Astrocyte of the spinal cord (primary cell): ENCODE results near the gene AOAH.
"Not testable (repeated sequence)": the region's sequence is repeated elsewhere in the genome, so short reads cannot be mapped to it uniquely, and the experiment has no call there.

Source experiments
- DNase-seq: peaks from one replicate; pipeline ENCODE4 v3.0.0; 2011; ENCODE audit warnings: low read depth, low spot score
- H3K4me3 ChIP-seq: 2 replicates; pipeline ENCODE4 v1.5.1; 2011; ENCODE audit warnings: low read depth, mild to moderate bottlenecking, low read length, moderate library complexity
- in situ Hi-C: cut with HindIII; loops from 2 replicates; pipeline ENCODE4 v1.10.0; 2017; ENCODE audit warnings: low sequenced_read_pairs
- TF ChIP-seq, protein P1 (sequence below): IDR thresholded peaks from 2 replicates; pipeline ENCODE4 v1.5.1; 2012; ENCODE audit warnings: low read depth, mild to moderate bottlenecking, low read length, inconsistent platforms

The AOAH gene

DNA sequence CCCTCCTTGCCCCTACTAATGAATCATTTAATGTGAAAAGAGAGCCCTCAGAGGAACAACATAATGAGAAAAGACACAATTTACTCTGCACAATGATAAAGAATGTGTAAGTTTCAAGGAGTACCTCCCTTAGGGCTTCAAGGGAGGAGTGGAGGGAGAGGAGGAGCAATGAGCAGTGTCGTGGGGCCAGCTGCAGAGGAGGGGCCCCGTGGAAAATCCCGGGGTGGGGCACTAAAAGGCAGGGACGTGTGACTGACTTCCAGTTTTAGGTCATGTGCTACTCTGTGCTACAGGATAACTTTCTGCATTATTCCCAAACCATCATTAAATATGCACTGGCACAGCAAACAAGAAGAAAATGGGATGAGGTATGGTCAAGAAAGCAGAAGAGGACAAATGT is 226.5 kb downstream of the AOAH start:
- H3K4me3 ChIP-seq = no peak overlapping the region
- in situ Hi-C loops = no loop called here
- DNase-seq = no peak
- TF ChIP-seq, protein P1, sequence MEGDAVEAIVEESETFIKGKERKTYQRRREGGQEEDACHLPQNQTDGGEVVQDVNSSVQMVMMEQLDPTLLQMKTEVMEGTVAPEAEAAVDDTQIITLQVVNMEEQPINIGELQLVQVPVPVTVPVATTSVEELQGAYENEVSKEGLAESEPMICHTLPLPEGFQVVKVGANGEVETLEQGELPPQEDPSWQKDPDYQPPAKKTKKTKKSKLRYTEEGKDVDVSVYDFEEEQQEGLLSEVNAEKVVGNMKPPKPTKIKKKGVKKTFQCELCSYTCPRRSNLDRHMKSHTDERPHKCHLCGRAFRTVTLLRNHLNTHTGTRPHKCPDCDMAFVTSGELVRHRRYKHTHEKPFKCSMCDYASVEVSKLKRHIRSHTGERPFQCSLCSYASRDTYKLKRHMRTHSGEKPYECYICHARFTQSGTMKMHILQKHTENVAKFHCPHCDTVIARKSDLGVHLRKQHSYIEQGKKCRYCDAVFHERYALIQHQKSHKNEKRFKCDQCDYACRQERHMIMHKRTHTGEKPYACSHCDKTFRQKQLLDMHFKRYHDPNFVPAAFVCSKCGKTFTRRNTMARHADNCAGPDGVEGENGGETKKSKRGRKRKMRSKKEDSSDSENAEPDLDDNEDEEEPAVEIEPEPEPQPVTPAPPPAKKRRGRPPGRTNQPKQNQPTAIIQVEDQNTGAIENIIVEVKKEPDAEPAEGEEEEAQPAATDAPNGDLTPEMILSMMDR = no peak

GRCh38 chr7:36497176-36497575 is 227.1 kb downstream of the AOAH start:
- H3K4me3 ChIP-seq, DNase-seq, in situ Hi-C loops: not testable (repeated sequence)

DNA sequence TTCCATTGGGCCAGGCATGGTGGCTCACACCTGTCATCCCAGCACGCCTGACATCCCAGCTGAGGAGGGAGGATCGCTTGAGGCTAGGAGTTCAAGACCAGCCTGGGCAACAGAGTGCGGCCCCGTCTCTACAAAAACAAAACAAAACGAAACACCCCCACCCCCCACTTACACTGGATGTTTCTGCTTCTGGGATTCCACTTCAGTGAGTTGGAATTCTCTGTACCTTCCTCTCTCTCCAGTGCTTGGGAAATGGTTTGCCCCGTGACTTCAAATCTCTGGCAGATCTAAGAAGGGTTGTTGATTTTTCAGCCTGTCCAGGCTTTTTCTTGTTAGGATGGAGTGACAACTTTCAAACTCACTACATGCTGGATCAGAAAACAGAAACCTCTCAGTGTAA is 227.7 kb downstream of the AOAH start:
- DNase-seq = no peak
- TF ChIP-seq, protein P1 = no peak
- H3K4me3 ChIP-seq = no peak overlapping the region
- in situ Hi-C loops = no loop called here

GRCh38 chr7:36491317-36491716 is 233.0 kb downstream of the AOAH start:
- no peak overlapping the region for H3K4me3 ChIP-seq
- no peak for DNase-seq
- TF ChIP-seq, protein P1 = no peak
- in situ Hi-C loops = no loop called here

GRCh38 chr7:36490419-36490830 is 233.9 kb downstream of the AOAH start:
- H3K4me3 ChIP-seq = no peak overlapping the region
- in situ Hi-C loops = no loop called here
- TF ChIP-seq, protein P1 = no peak
- peak; percentile 34 for DNase-seq

GRCh38 chr7:36488672-36489071 is 235.6 kb downstream of the AOAH start:
- H3K4me3 ChIP-seq, in situ Hi-C loops: not testable (repeated sequence)

DNA sequence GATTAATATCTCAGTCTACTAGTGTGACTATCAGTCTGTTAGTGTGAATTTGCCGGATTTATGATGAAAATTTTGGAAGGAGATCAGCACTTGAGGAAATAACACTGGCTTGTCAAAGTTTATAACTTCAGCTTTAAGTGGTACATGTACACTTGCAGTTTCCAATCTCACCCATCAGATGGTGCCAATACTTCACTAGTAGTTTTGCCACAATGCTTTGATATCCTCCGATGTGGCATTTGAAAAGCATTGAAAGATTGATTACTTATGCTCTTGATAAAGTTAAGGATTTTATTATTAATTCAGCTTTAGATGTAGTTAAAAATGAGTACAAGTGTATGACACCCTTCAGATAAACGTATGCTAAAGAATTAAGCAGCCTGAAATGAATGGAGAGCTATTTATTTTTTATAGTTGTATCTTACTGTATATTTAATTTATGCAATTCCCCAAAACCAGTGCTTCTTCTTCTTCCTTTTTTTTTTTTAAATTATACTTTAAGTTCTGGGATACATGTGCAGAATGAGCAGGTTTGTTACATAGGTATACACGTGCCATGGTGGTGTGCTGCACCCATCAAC is 236.4 kb downstream of the AOAH start:
- DNase-seq = peak; percentile 70

More at GRCh38 chr7:36488672-36489071, 235.6 kb downstream of the AOAH start:
- DNase-seq = not testable (repeated sequence)

More for the DNA sequence above, 236.4 kb downstream of the AOAH start:
- no peak overlapping the region for H3K4me3 ChIP-seq
- TF ChIP-seq, protein P1 = peak; percentile 78
- in situ Hi-C loops = no loop called here
